Muscle of arm (tissue), 12 donors: Measurements from ENCODE around the gene PLA2G12B. TPM values are rescaled to one million over a fixed set of nuclear protein-coding genes. Genes with fewer than 3 reads are reported as not detected.

Experiments used
- DNase-seq: peaks from one replicate; pipeline ENCODE4 v3.0.0-alpha.2; 2013
- polyA plus RNA-seq, 12 donors: library from polyadenylated mRNA; unstranded; fragments of 120-200 nt; gene quantifications; one replicate each; pipeline ENCODE4 v1.2.1, GENCODE V29; 2013; ENCODE audit not compliant: insufficient read length in 12 of 12

PLA2G12B gene
- polyA plus RNA-seq, 12 donors, result 0.16 to 0.53 (median 0.28) TPM; not detected in 7

DNA sequence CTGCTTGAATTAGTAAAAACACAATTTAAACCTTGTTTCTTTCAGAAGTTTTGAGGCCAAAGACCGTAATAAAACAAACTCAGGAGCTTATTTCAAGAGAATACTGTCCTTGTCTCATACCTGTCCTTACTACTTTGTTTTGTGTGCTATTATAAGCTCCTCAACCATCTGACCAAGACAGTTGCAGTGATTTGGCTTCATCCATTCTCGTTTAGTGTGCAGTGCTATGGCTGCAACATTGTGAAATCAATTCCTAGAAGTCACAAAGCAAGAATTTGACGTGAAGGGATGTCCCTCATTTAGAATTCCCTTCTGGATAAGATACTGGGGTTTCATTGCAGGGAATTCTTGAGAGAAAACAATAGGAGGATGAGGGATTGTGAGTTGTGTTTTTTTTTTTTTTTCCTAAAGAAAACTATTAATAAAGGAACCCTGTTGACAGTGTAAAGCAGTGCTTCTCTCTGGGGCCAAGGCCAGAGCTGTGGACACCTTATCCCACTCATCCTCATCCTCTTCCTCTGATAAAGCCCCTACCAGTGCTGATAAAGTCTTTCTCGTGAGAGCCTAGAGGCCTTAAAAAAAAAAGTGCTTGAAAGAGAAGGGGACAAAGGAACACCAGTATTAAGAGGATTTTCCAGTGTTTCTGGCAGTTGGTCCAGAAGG, 61.3 kb downstream of the PLA2G12B start, which contains the start of gene OIT3:
TSS of gene OIT3 (plus strand) at position 604 of the 663 bp plus-strand sequence. CDS start 60 bp downstream, outside the sequence.
- DNase-seq, result no peak

DNA sequence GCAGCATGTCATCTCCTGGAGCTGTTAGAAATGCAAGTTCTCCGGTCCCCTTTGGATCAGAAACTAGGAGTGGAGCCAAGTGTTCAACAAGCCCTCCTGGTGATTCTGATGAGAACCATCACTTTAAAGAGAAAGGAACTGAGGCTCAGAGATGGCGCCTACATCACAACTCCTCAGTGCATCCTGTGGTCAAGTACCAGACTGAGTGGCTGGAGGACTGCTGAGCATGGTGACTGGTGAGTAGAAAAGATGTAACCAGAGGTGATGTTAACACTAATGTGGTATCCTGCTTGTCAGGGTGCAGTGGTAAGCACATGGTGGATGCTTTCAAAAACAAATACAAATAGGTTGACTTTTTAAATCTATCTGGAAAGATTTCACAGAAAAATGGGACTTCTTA, 64.5 kb downstream of the PLA2G12B start:
- DNase-seq, result no peak

DNA sequence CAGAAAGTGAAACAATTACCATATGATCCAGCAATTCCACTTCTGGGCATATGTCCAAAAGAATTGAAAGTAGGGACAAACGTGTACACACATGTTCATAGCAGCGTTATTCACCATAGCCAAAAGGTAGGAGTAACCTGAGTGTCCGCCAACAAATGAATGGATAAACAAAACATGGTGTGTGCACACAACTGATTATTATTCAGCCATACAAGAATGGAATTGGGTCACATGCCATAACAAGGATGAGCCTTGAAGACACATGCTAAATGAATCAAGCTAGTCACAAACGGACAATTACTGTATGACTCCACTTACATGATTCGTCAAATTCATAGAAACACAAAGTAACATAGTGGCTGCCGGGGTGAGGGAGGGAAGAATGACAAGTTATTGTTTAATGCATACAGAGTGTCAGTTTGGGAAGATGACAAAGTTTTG, 65.2 kb downstream of the PLA2G12B start:
- peak; percentile 46 for DNase-seq

DNA sequence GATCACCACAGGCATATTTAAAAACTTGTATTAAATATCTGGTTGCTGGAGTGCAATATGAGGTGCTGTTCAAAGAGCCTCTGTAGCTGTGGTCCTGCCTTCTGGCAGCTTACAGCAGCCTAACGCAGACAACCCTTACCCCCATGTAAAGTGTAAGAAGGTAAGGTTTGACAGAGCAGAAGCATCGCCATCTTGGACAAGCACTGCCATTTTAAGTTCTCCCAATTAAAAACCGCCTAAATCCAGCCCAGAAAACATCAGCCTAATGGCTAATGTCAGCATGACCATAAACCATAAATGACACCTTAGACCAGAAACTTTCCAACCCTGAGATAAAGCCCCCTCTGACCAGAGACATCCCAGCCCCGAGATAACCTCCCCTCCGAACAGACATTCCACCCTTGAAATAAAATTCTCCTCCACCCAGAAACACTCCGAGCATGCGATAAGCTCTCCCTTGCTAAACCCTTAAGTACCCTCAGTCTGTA, 66.4 kb downstream of the PLA2G12B start:
- DNase-seq, result no peak

DNA sequence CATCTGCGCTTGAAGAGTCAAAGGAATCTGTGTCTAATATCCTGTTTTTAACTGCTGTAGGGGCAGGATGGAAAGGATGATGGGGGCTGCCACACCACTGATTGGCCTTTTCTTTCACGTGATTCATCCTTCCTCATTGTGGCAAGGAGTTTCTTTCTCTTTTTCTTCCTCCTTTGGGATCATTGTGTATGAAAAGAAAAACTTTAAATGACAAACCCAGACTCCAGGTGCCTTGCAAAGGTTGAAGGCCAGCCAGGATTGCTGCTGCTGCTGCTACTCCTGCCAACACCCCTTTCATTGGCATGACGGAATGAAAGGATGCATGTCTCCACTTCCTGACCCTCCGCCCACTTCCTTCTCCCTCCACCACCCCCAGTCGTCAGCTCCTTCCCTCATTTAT, 67.6 kb downstream of the PLA2G12B start:
- DNase-seq, result peak; percentile 27

DNA sequence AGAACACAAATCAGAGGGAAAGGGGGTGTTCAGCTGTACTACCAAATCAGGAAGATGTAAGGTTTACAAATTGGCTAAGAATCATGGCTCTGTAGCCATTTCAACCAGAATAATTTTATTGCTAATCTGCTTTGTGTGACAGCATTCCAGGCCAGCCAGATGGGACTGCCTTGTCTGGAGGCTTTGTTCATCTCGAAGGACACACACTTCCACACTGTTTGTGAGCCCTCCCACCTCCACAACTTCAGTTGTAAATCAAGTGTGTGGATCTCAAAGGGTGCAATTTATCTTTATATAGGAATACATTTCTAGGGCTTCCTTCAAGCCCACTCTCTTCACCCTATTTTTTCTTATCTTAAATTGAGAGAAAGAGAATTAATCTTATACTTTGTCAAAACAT, 68.0 kb downstream of the PLA2G12B start:
- no peak for DNase-seq

DNA sequence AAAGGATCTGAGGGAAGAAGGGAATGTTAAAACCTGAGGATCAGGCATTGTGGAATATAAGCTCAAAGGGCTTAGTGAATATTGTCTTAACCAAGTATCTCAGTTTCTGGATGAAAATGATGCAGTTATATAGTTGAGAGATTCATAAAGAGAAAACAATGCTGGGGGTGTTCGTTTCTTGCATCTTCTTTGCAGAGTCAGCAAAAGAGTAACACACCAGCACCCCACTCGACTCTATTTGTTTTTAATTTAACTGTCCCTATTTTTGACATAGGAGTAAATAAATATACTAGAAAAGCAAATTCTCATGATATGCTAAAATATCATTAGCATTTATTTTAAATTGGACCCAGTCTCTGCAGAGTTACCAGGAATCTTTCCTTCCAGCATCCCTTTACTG, 68.7 kb downstream of the PLA2G12B start:
- DNase-seq, result no peak

Other genes starting within 250 kb of the PLA2G12B start
- gene OIT3, start 61.1 kb downstream of the PLA2G12B start, polyA plus RNA-seq, result 10 to 100 TPM in 3 of 12 donors, 1 to 10 TPM in 8, not detected in 1; 6.1 to 11.8 (median 9.4) TPM
- gene P4HA1, start 142.1 kb upstream of the PLA2G12B start, polyA plus RNA-seq, result 10 to 100 TPM in 11 of 12 donors, not detected in 1; 35.8 to 92.5 (median 65.9) TPM
- 1 to 10 TPM in 10 of 12 donors, not detected in 2; 2.7 to 5.3 (median 3.5) TPM for gene NUDT13, start 155.6 kb upstream of the PLA2G12B start, polyA plus RNA-seq
- gene ECD, start 213.2 kb upstream of the PLA2G12B start, polyA plus RNA-seq, result 10 to 100 TPM in 11 of 12 donors, not detected in 1; 21.4 to 31.1 (median 25.3) TPM
- gene FAM149B1, start 213.3 kb upstream of the PLA2G12B start, polyA plus RNA-seq, result 10 to 100 TPM in 11 of 12 donors, not detected in 1; 19.7 to 41.7 (median 24.5) TPM